RWPE1 (cell line): ENCODE measurements around the gene ATXN3L.

Experiments used
- CTCF ChIA-PET: fragments of 350-600 bp; sonication (Branson Sonifier 250); formaldehyde crosslinking; extraction: SDS; loops from one replicate; lab custom pipeline; 2021; lab: Yijun Ruan, JAX
- POLR2A ChIA-PET: fragments of 400-600 bp; formaldehyde crosslinking; extraction: SDS; loops from one replicate; lab custom pipeline; 2020; ENCODE audit warnings: antibody characterized with exemption; ENCODE audit not compliant: low non-redundant PET; lab: Yijun Ruan, JAX
- DNase-seq: peaks from one replicate; pipeline ENCODE4 v3.0.0; 2012; ENCODE audit warnings: low spot score
- H3K27ac ChIP-seq: fragments of 450-650 bp; 2 replicates; pipeline ENCODE4 v1.5.1; 2017
- CTCF ChIP-seq: fragments of 450-650 bp; conservative IDR thresholded peaks from 2 replicates; pipeline ENCODE4 v1.5.1; 2017; ENCODE audit warnings: low read depth, mild to moderate bottlenecking

Gene ATXN3L

GRCh38 chrX:13270360-13270759, 49.5 kb downstream of the ATXN3L start:
- peak; percentile 8 for DNase-seq
- no peak overlapping the region for H3K27ac ChIP-seq
- ChIA-PET POLR2A (no interaction called here), CTCF (interaction anchor here (0.6 kb wide), 1 partner anchor 25 kb away, joined by 3 read pairs; no protein-coding TSS in a partner anchor)
- no peak for TF ChIP-seq CTCF

GRCh38 chrX:13268874-13269273, 51.0 kb downstream of the ATXN3L start:
- CTCF ChIA-PET: no interaction called here
- POLR2A ChIA-PET: no interaction called here
- no peak for DNase-seq
- no peak overlapping the region for H3K27ac ChIP-seq
- TF ChIP-seq CTCF: no peak
